Smooth muscle cell (in vitro differentiated cells): Measurements from ENCODE around the gene SLC4A3. TPM values are rescaled to one million over a fixed set of nuclear protein-coding genes. Genes with fewer than 3 reads are reported as not detected.

Experiments used
- DNase-seq: peaks from one replicate; lab custom pipeline; 2025; ENCODE audit not compliant: unreplicated experiment; lab: John Stamatoyannopoulos, UW
- H2AFZ ChIP-seq: fragments of 200-600 bp; sonication (generic); 2 replicates; pipeline ENCODE4 v1.6.0; 2016; ENCODE audit warnings: antibody characterized with exemption, low read depth, mild to moderate bottlenecking
- H3F3A ChIP-seq: fragments of 200-600 bp; sonication (generic); 2 replicates; pipeline ENCODE4 v1.6.0; 2017; ENCODE audit warnings: antibody characterized with exemption, low read depth
- H3K27ac ChIP-seq: fragments of 200-600 bp; sonication (generic); 2 replicates; pipeline ENCODE4 v1.5.1; 2016; ENCODE audit warnings: low read depth, mild to moderate bottlenecking
- H3K27me3 ChIP-seq: fragments of 200-600 bp; sonication (generic); 2 replicates; pipeline ENCODE4 v1.6.1; 2016; ENCODE audit warnings: low read depth, mild to moderate bottlenecking
- H3K36me3 ChIP-seq: fragments of 200-600 bp; sonication (generic); 2 replicates; pipeline ENCODE4 v1.5.1; 2016; ENCODE audit warnings: low read depth
- H3K4me1 ChIP-seq: fragments of 200-600 bp; sonication (generic); 2 replicates; pipeline ENCODE4 v1.5.1; 2016; ENCODE audit warnings: low read depth
- H3K4me2 ChIP-seq: fragments of 200-600 bp; sonication (generic); 2 replicates; pipeline ENCODE4 v1.6.0; 2016; ENCODE audit warnings: mild to moderate bottlenecking
- H3K4me3 ChIP-seq: fragments of 200-600 bp; sonication (generic); 2 replicates; pipeline ENCODE4 v1.5.1; 2016; ENCODE audit warnings: mild to moderate bottlenecking
- H3K79me2 ChIP-seq: fragments of 200-600 bp; sonication (generic); 2 replicates; pipeline ENCODE4 v1.6.0; 2016; ENCODE audit warnings: low read depth, mild to moderate bottlenecking
- H3K9ac ChIP-seq: fragments of 200-600 bp; sonication (generic); 2 replicates; pipeline ENCODE4 v1.6.0; 2016; ENCODE audit warnings: low read depth
- H3K9me3 ChIP-seq: fragments of 200-600 bp; sonication (generic); replicated peaks from 2 replicates; pipeline ENCODE4 v1.5.1; 2016; ENCODE audit warnings: low read depth
- H4K20me1 ChIP-seq: fragments of 200-600 bp; sonication (generic); 2 replicates; pipeline ENCODE4 v1.6.0; 2016; ENCODE audit warnings: low read depth
- WGBS: methylation state at CpG from one replicate; pipeline ENCODE4 v1.1.7; 2016; ENCODE audit warnings: low lambda C conversion rate; 5-methylcytosine and 5-hydroxymethylcytosine counted together
- polyA plus RNA-seq: library from polyadenylated mRNA; unstranded; fragments of >200 nt; fragmentation: Nextera tagmentation; extraction: Ambion mirVana; gene quantifications from 2 replicates; pipeline ENCODE4 v1.2.1, GENCODE V29; 2016
- total RNA-seq: library from RNA; depleted of rRNA; stranded (reverse); fragments of >200 nt; gene quantifications from 2 replicates; pipeline ENCODE4 v1.2.3, GENCODE V29; 2014
- TF ChIP-seq, protein P1 (sequence below): fragments of 200-600 bp; sonication (generic); IDR thresholded peaks from 2 replicates; pipeline ENCODE4 v1.5.1; 2017; ENCODE audit warnings: borderline replicate concordance, mild to moderate bottlenecking, antibody characterized with exemption; ENCODE audit not compliant: insufficient read depth, poor library complexity, severe bottlenecking

SLC4A3 gene
- total and polyA plus RNA-seq, 2 experiments from 2014 or later = 4.9 to 12.1 TPM

DNA sequence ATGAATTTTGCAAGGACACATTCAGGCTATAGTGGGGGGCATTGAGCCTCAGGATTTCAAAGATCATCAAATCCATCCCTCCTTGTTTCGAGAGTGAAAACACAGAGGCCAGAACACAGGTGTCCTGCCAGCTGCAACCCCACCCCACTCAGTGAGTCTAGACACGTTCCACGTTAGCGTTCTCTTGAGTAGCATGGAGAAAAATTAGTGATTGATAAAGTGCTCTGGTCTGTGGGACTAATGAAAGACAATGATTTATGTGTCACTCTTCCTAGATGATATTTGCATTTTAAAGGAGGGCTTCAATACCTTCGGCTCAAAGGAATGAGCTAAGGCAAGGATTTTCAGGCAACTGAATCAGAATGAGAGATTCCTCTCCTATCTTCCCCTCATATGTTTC is 43.8 kb downstream of the SLC4A3 start:
- Histone ChIP-seq H2AFZ (no peak overlapping the region), H3K27ac (no peak overlapping the region), H3F3A (no peaks in the 10 kb centered on the region), H3K9me3 (no peaks in the 10 kb centered on the region), H4K20me1 (no peaks in the 10 kb centered on the region), H3K4me3 (no peak overlapping the region), H3K36me3 (no peaks in the 10 kb centered on the region), H3K4me1 (no peaks in the 10 kb centered on the region), H3K4me2 (no peak overlapping the region), H3K9ac (no peak overlapping the region), H3K27me3 (no peaks in the 10 kb centered on the region), H3K79me2 (no peaks in the 10 kb centered on the region)
- TF ChIP-seq, protein P1, sequence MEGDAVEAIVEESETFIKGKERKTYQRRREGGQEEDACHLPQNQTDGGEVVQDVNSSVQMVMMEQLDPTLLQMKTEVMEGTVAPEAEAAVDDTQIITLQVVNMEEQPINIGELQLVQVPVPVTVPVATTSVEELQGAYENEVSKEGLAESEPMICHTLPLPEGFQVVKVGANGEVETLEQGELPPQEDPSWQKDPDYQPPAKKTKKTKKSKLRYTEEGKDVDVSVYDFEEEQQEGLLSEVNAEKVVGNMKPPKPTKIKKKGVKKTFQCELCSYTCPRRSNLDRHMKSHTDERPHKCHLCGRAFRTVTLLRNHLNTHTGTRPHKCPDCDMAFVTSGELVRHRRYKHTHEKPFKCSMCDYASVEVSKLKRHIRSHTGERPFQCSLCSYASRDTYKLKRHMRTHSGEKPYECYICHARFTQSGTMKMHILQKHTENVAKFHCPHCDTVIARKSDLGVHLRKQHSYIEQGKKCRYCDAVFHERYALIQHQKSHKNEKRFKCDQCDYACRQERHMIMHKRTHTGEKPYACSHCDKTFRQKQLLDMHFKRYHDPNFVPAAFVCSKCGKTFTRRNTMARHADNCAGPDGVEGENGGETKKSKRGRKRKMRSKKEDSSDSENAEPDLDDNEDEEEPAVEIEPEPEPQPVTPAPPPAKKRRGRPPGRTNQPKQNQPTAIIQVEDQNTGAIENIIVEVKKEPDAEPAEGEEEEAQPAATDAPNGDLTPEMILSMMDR = no peak
- WGBS = 64% methylated on average over 5 of the region's 5 CpGs
- no peak for DNase-seq

- TF ChIP-seq, protein P1 = no peak
- H3K27ac ChIP-seq = no peak overlapping the region
- no peak overlapping the region for H3K4me3 ChIP-seq
- H3K4me2 ChIP-seq = no peak overlapping the region
- no peak overlapping the region for H3K9ac ChIP-seq
- H3F3A ChIP-seq = no peaks in the 10 kb centered on the region
- H3K4me1 ChIP-seq = no peaks in the 10 kb centered on the region
- no peaks in the 10 kb centered on the region for H3K79me2 ChIP-seq
- no peak overlapping the region for H2AFZ ChIP-seq
- DNase-seq = no peak
- 92% methylated on average over 3 of the region's 3 CpGs for WGBS
- no peaks in the 10 kb centered on the region for H4K20me1 ChIP-seq
- H3K9me3 ChIP-seq = no peaks in the 10 kb centered on the region
- no peaks in the 10 kb centered on the region for H3K36me3 ChIP-seq
- no peaks in the 10 kb centered on the region for H3K27me3 ChIP-seq
Measured at GRCh38 chr2:219672406-219672805, 45.0 kb downstream of the SLC4A3 start.

- DNase-seq = no peak
- Histone ChIP-seq H3K36me3 (no peaks in the 10 kb centered on the region), H3K9me3 (no peaks in the 10 kb centered on the region), H4K20me1 (no peaks in the 10 kb centered on the region), H3F3A (no peaks in the 10 kb centered on the region), H3K27ac (no peak overlapping the region), H3K4me3 (no peak overlapping the region), H3K9ac (no peak overlapping the region), H3K79me2 (no peaks in the 10 kb centered on the region), H2AFZ (no peak overlapping the region), H3K4me1 (no peaks in the 10 kb centered on the region), H3K4me2 (no peak overlapping the region), H3K27me3 (no peaks in the 10 kb centered on the region)
- WGBS = 85% methylated on average over 4 of the region's 4 CpGs
- TF ChIP-seq, protein P1 = no peak
Measured at GRCh38 chr2:219675221-219675620, 47.8 kb downstream of the SLC4A3 start.

DNA sequence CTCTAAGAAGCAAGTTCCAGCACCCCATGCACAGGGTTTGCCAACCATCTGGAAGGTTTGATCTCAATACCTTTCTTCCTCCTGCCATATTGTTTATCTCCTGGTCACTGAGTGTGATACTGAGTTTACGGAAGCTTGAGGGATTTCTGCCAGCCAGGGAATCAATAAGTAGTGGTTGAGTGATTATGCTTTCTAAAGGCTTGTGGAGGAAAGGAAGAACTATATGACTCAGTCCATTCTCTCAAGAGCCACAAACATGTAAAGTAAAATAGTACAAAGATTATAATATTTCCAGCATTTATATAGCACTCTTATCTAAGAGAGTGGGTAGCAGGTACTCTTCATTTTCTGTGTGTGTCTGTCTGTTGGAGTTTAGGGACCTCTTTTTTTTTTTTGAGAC is 49.2 kb downstream of the SLC4A3 start:
- H3K4me1 ChIP-seq = peaks cover 12% of the 10 kb centered on the region
- no peak overlapping the region for H2AFZ ChIP-seq
- no peak overlapping the region for H3K27ac ChIP-seq
- H3F3A ChIP-seq = peaks cover 9% of the 10 kb centered on the region
- no peak overlapping the region for H3K9ac ChIP-seq
- H3K4me2 ChIP-seq = no peak overlapping the region
- no peaks in the 10 kb centered on the region for H3K27me3 ChIP-seq
- no peak for DNase-seq
- H3K9me3 ChIP-seq = no peaks in the 10 kb centered on the region
- H3K36me3 ChIP-seq = no peaks in the 10 kb centered on the region
- WGBS = 79% methylated on average over 1 of the region's 1 CpG
- H3K79me2 ChIP-seq = no peaks in the 10 kb centered on the region
- H4K20me1 ChIP-seq = no peaks in the 10 kb centered on the region
- no peak overlapping the region for H3K4me3 ChIP-seq
- TF ChIP-seq, protein P1 = no peak
